ENCODE results near the gene ZNF343.

DNA sequence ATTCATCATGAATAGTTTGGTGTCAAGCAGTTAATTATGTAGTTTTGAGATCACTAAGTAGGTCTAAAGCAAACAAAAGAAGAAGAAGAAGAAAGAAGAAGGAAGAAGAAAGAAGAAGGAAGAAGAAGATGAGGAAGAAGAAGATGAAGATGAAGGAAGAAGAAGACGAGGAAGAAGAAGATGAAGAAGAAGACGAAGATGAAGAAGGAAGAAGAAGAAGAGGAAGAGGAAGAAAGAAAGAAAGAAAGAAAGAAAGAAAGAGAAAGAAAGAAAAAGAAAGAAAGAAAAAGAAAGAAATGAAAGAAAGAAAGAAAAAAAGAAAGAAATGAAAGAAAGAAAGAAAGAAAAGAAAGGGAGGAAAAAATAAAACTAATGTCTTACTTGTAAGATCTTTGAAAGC, 36.9 kb upstream of the ZNF343 start:
- TF ChIP-seq, protein P1, sequence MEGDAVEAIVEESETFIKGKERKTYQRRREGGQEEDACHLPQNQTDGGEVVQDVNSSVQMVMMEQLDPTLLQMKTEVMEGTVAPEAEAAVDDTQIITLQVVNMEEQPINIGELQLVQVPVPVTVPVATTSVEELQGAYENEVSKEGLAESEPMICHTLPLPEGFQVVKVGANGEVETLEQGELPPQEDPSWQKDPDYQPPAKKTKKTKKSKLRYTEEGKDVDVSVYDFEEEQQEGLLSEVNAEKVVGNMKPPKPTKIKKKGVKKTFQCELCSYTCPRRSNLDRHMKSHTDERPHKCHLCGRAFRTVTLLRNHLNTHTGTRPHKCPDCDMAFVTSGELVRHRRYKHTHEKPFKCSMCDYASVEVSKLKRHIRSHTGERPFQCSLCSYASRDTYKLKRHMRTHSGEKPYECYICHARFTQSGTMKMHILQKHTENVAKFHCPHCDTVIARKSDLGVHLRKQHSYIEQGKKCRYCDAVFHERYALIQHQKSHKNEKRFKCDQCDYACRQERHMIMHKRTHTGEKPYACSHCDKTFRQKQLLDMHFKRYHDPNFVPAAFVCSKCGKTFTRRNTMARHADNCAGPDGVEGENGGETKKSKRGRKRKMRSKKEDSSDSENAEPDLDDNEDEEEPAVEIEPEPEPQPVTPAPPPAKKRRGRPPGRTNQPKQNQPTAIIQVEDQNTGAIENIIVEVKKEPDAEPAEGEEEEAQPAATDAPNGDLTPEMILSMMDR (IDR thresholded peaks at IDR 0.05): no peak
- TF ChIP-seq POLR2A (IDR thresholded peaks at IDR 0.05) (no peak), POLR2AphosphoS5 (IDR thresholded peaks at IDR 0.05) (no peak), EP300 (IDR thresholded peaks at IDR 0.05) (no peak)

Data from upper lobe of left lung (tissue), 4 donors.